MG63 (cell line): Measurements from ENCODE around the gene TBCD. TPM values are rescaled to one million over a fixed set of nuclear protein-coding genes. Genes with fewer than 3 reads are reported as not detected.
"Not testable (repeated sequence)": the region's sequence is repeated elsewhere in the genome, so short reads cannot be mapped to it uniquely, and the experiment has no call there.

Experiments used
- DNase-seq: peaks from one replicate; pipeline ENCODE4 v3.0.0-alpha.2; 2020
- H3K27me3 ChIP-seq: fragments of 250-450 bp; sonication (Bioruptor Pico); 2 replicates; pipeline ENCODE4 v1.5.1; 2020; ENCODE audit warnings: mild to moderate bottlenecking, moderate library complexity
- H3K36me3 ChIP-seq: fragments of 250-450 bp; sonication (Bioruptor Pico); 2 replicates; pipeline ENCODE4 v1.5.1; 2020; ENCODE audit warnings: mild to moderate bottlenecking, moderate library complexity
- H3K4me3 ChIP-seq: fragments of 250-450 bp; sonication (Bioruptor Pico); 2 replicates; pipeline ENCODE4 v1.5.1; 2020; ENCODE audit warnings: mild to moderate bottlenecking, moderate library complexity
- H3K9me3 ChIP-seq: fragments of 250-450 bp; sonication (Bioruptor Pico); 2 replicates; pipeline ENCODE4 v1.5.1; 2020; ENCODE audit warnings: mild to moderate bottlenecking, moderate library complexity
- total RNA-seq: library from RNA; depleted of rRNA; stranded (reverse); fragments of >200 nt; shearing (Covaris generic); gene quantifications from 2 replicates; pipeline ENCODE4 v1.2.3, GENCODE V29; 2014; ENCODE audit warnings: low replicate concordance; rRNA removed

Gene TBCD
- total RNA-seq, 1 experiment from 2014 or later = 73.6 TPM

GRCh38 chr17:82984249-82984617, 232.4 kb downstream of the TBCD start:
- H3K4me3 ChIP-seq, H3K36me3 ChIP-seq, H3K27me3 ChIP-seq, DNase-seq, H3K9me3 ChIP-seq: not testable (repeated sequence)

- Histone ChIP-seq H3K9me3 (no peaks in the 10 kb centered on the region), H3K4me3 (no peak overlapping the region), H3K36me3 (no peaks in the 10 kb centered on the region), H3K27me3 (no peaks in the 10 kb centered on the region)
- DNase-seq = no peak
These were observed 233.0 kb downstream of the TBCD start for GRCh38 chr17:82984751-82985427.

GRCh38 chr17:82985428-82985805, 233.6 kb downstream of the TBCD start:
- Histone ChIP-seq H3K27me3 (no peaks in the 10 kb centered on the region), H3K36me3 (no peaks in the 10 kb centered on the region), H3K4me3 (no peak overlapping the region), H3K9me3 (no peaks in the 10 kb centered on the region)
- DNase-seq = no peak

DNA sequence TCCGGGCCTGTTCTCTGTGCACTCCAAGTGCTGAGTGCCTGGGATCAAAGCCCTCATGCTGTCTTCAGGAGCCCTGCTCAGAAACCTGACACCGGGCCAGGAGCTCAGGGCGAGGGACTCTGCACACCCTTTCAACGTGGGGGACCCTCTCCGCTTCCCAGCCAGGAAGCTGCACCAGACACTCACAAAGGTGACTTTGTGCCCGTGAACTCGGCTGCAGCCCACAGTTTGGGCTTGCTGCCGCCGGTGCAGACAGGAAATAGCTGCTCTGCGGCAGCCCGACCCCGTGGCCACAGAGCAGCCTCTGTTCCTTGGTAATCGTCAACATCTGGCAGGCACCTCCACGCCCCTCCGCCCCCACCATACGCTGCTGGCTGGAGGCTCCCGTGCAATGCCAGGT, 234.1 kb downstream of the TBCD start:
- no peaks in the 10 kb centered on the region for H3K9me3 ChIP-seq
- no peaks in the 10 kb centered on the region for H3K27me3 ChIP-seq
- no peaks in the 10 kb centered on the region for H3K36me3 ChIP-seq
- peak; percentile 20 for DNase-seq
- no peak overlapping the region for H3K4me3 ChIP-seq

- not testable (repeated sequence) for DNase-seq, H3K27me3 ChIP-seq, H3K4me3 ChIP-seq, H3K36me3 ChIP-seq
- peaks cover 17% of the 10 kb centered on the region for H3K9me3 ChIP-seq
These were observed 237.2 kb downstream of the TBCD start for GRCh38 chr17:82989051-82989450.

GRCh38 chr17:82989881-82990280, 238.0 kb downstream of the TBCD start:
- no peak for DNase-seq

GRCh38 chr17:82993005-82993404, 241.1 kb downstream of the TBCD start:
- Histone ChIP-seq H3K27me3 (no peaks in the 10 kb centered on the region), H3K36me3 (no peaks in the 10 kb centered on the region), H3K4me3 (no peak overlapping the region), H3K9me3 (peaks cover 19% of the 10 kb centered on the region)
- DNase-seq = no peak

More at GRCh38 chr17:82989881-82990280, 238.0 kb downstream of the TBCD start:
- peaks cover 18% of the 10 kb centered on the region for H3K9me3 ChIP-seq
- H3K36me3 ChIP-seq = no peaks in the 10 kb centered on the region
- H3K4me3 ChIP-seq = no peak overlapping the region
- no peaks in the 10 kb centered on the region for H3K27me3 ChIP-seq

Other genes with a start within 250 kb of the TBCD start
- 42.6 and 48.5 TPM in 2 replicates for gene FOXK2, start 232.3 kb upstream of the TBCD start, total RNA-seq
- gene WDR45B, start 103.6 kb upstream of the TBCD start, total RNA-seq = 110 and 119 TPM in 2 replicates
- gene RAB40B, start 53.4 kb upstream of the TBCD start, total RNA-seq = 11.1 and 11.6 TPM in 2 replicates
- gene FN3KRP, start 35.4 kb upstream of the TBCD start, total RNA-seq = 33.8 and 60.9 TPM in 2 replicates
- not detected in 2 replicates for gene FN3K, start 16.4 kb upstream of the TBCD start, total RNA-seq
- gene ZNF750, start 88.0 kb downstream of the TBCD start, total RNA-seq = not detected in 2 replicates